AG09319 (cell line): ENCODE measurements around the gene ZSWIM6.

Experiments
- DNase-seq: peaks from one replicate; pipeline ENCODE4 v3.0.0-alpha.2; 2010; ENCODE audit warnings: low read depth; ENCODE audit errors: extremely low read depth
- CTCF ChIP-seq: IDR thresholded peaks from 2 replicates; pipeline ENCODE4 v1.5.1; 2011; ENCODE audit warnings: low read depth, mild to moderate bottlenecking, inconsistent platforms, low read length, moderate library complexity

The ZSWIM6 gene

GRCh38 chr5:61331407-61332357, at the start of gene ZSWIM6:
TSS of gene ZSWIM6 (plus strand) at chr5:61332258. CDS start at chr5:61332273, 15 bp downstream.
- peak; percentile 99 for DNase-seq
- TF ChIP-seq CTCF, result no peak

GRCh38 chr5:61283471-61283870, 48.6 kb upstream of the ZSWIM6 start:
- no peak for DNase-seq
- no peak for TF ChIP-seq CTCF

- no peak for DNase-seq
- TF ChIP-seq CTCF, result no peak
Measured at GRCh38 chr5:61285531-61285930, 46.5 kb upstream of the ZSWIM6 start.

GRCh38 chr5:61286446-61287132, 45.5 kb upstream of the ZSWIM6 start:
- no peak for TF ChIP-seq CTCF
- peak; percentile 24 for DNase-seq

- TF ChIP-seq CTCF, result no peak
- no peak for DNase-seq
Measured at GRCh38 chr5:61287474-61287873, 44.6 kb upstream of the ZSWIM6 start.

- DNase-seq, result no peak
- no peak for TF ChIP-seq CTCF
Measured at GRCh38 chr5:61289241-61289640, 42.8 kb upstream of the ZSWIM6 start.
